Left lung (tissue), 10 donors: ENCODE measurements around the gene NCCRP1. TPM values are rescaled to one million over a fixed set of nuclear protein-coding genes. Genes with fewer than 3 reads are reported as not detected.

Experiments
- ATAC-seq: fragments of 200-7000 bp; cut with Tn5 transposase; one replicate; pipeline ENCODE4 v1.9.1; 2020; ENCODE audit warnings: moderate library complexity
- DNase-seq, 4 donors: peaks; one replicate each; pipeline ENCODE4 v3.0.0-alpha.2; 2013 to 2020
- H3K27ac ChIP-seq, 2 donors: fragments of 200-600 bp; sonication (generic) in 1 of 2; one replicate each; pipeline versions ENCODE4 v1.5.0 to v1.8.0; 2020 to 2021
- H3K27me3 ChIP-seq, 2 donors: fragments of 200-600 bp; sonication (generic) in 1 of 2; one replicate each; pipeline versions ENCODE4 v1.5.0 to v1.8.0; 2020 to 2021
- H3K36me3 ChIP-seq, 2 donors: fragments of 200-600 bp; sonication (generic) in 1 of 2; one replicate each; pipeline versions ENCODE4 v1.5.0 to v1.8.0; 2020 to 2021
- H3K4me1 ChIP-seq, 2 donors: fragments of 200-600 bp; one replicate each; pipeline ENCODE4 v1.8.0; 2021
- H3K4me3 ChIP-seq, 2 donors: fragments of 200-600 bp; sonication (generic) in 1 of 2; one replicate each; pipeline versions ENCODE4 v1.5.0 to v1.8.0; 2020 to 2021; ENCODE audit warnings: mild to moderate bottlenecking in 1 of 2
- H3K9me3 ChIP-seq, 2 donors: fragments of 200-600 bp; sonication (generic) in 1 of 2; one replicate each; pipeline versions ENCODE4 v1.5.0 to v1.8.0; 2020 to 2021
- CTCF ChIP-seq, 2 donors: fragments of 200-600 bp; sonication (generic) in 1 of 2; IDR thresholded peaks; one replicate each; pipeline versions ENCODE4 v1.5.0 to v1.8.0; 2021; ENCODE audit warnings: antibody characterized with exemption in 2 of 2
- intact Hi-C, 2 donors: fragments of 100-400 bp; cut with DNase I; formaldehyde crosslinking; loops; one replicate each; pipeline versions ENCODE4 v1.11.2 to v1.14.2; 2022
- polyA plus RNA-seq, 6 donors: library from polyadenylated mRNA; unstranded; fragments of 120-200 nt; gene quantifications; one replicate each; pipeline ENCODE4 v1.2.1, GENCODE V29; 2013; ENCODE audit not compliant: insufficient read length in 6 of 6
- total RNA-seq, 2 donors: library from RNA; stranded (reverse); fragmentation: NEBNext Ultra II Directional; extraction: Animal tissue kit (Norgen Biotek cat#: 25700); gene quantifications; one replicate each; pipeline ENCODE4 v1.2.1, GENCODE V29; 2021
- donor health status: DM: no; HTN: yes; CAD: no.
- donor health status: DM: no; HTN: no; CAD: no.

The NCCRP1 gene
- total and polyA plus RNA-seq, 8 donors, result 0.17 to 0.30 (median 0.22) TPM; not detected in 2

- Histone ChIP-seq H3K9me3 (no peaks in the 10 kb centered on the region), H3K36me3 (no peaks in the 10 kb centered on the region), H3K27me3 (peaks cover 27 to 70% of the 10 kb centered on the region in 2 donors), H3K27ac (no peak overlapping the region), H3K4me3 (no peak overlapping the region), H3K4me1 (peaks cover 0 to 5% of the 10 kb centered on the region in 2 donors)
- ATAC-seq (no peak), DNase-seq (no peak)
- no peak for TF ChIP-seq CTCF (IDR thresholded peaks at IDR 0.05)
- intact Hi-C loops, result no loop called here
Observed at GRCh38 chr19:39194832-39195542, 1.8 kb upstream of the NCCRP1 start.

- Histone ChIP-seq H3K4me3 (no peak overlapping the region), H3K27me3 (peaks cover 25 to 75% of the 10 kb centered on the region in 2 donors), H3K36me3 (no peaks in the 10 kb centered on the region), H3K4me1 (peaks cover 0 to 5% of the 10 kb centered on the region in 2 donors), H3K27ac (no peak overlapping the region), H3K9me3 (no peaks in the 10 kb centered on the region)
- DNase-seq, result no peak
- peak; percentile 41 for ATAC-seq
- intact Hi-C loops, result no loop called here
- no peak for TF ChIP-seq CTCF (IDR thresholded peaks at IDR 0.05)
Observed at GRCh38 chr19:39195755-39196154, 1.0 kb upstream of the NCCRP1 start.

- no peaks in the 10 kb centered on the region for H3K9me3 ChIP-seq
- H3K4me1 ChIP-seq, result peaks cover 0 to 5% of the 10 kb centered on the region in 2 donors
- no peaks in the 10 kb centered on the region for H3K36me3 ChIP-seq
- no peak overlapping the region for H3K27ac ChIP-seq
- intact Hi-C loops, result no loop called here
- DNase-seq (no peak), ATAC-seq (no peak)
- TF ChIP-seq CTCF (IDR thresholded peaks at IDR 0.05), result no peak
- H3K27me3 ChIP-seq, result peaks cover 24 to 81% of the 10 kb centered on the region in 2 donors
- H3K4me3 ChIP-seq, result no peak overlapping the region
Observed at GRCh38 chr19:39196320-39196719, 444 bp upstream of the NCCRP1 start.

- Histone ChIP-seq H3K36me3 (no peaks in the 10 kb centered on the region), H3K27me3 (peaks cover 24 to 95% of the 10 kb centered on the region in 2 donors)
- no peak for ATAC-seq
Observed at GRCh38 chr19:39197808-39198207, 1.0 kb downstream of the NCCRP1 start.

More at GRCh38 chr19:39197808-39198207, 1.0 kb downstream of the NCCRP1 start:
- Histone ChIP-seq H3K4me3 (no peak overlapping the region), H3K9me3 (no peaks in the 10 kb centered on the region), H3K27ac (no peak overlapping the region), H3K4me1 (peaks cover 0 to 5% of the 10 kb centered on the region in 2 donors)
- TF ChIP-seq CTCF (IDR thresholded peaks at IDR 0.05), result no peak
- intact Hi-C loops, result no loop called here
- DNase-seq, result no peak
